COR-L47 (cell line): ENCODE data around the gene PKIG.
"Not testable (repeated sequence)": the region's sequence is repeated elsewhere in the genome, so short reads cannot be mapped to it uniquely, and the experiment has no call there.

ENCODE experiments used
- DNase-seq: peaks from one replicate; lab custom pipeline; 2025; lab: John Stamatoyannopoulos, UW

Gene PKIG

GRCh38 chr20:44572551-44573500 is 9.6 kb upstream of the PKIG start:
- no peak for DNase-seq

GRCh38 chr20:44573501-44573869 is 8.9 kb upstream of the PKIG start:
- no peak for DNase-seq

GRCh38 chr20:44574372-44574771 is 8.0 kb upstream of the PKIG start:
- DNase-seq: no peak

- no peak for DNase-seq
These were observed 6.1 kb upstream of the PKIG start for GRCh38 chr20:44576297-44576696.

GRCh38 chr20:44579313-44580081 is 2.9 kb upstream of the PKIG start:
- DNase-seq: no peak

- no peak for DNase-seq
These were observed 1.7 kb upstream of the PKIG start for GRCh38 chr20:44580581-44581268.

GRCh38 chr20:44581515-44581914 is 864 bp upstream of the PKIG start:
- DNase-seq: no peak

- no peak for DNase-seq
These were observed 778 bp downstream of the PKIG start for GRCh38 chr20:44583157-44583556.

- DNase-seq: no peak
These were observed 1.8 kb downstream of the PKIG start for GRCh38 chr20:44584162-44584561.

- DNase-seq: no peak
These were observed 2.9 kb downstream of the PKIG start for GRCh38 chr20:44585057-44585963.

- DNase-seq: no peak
These were observed 4.0 kb downstream of the PKIG start for GRCh38 chr20:44586289-44586911.

- DNase-seq: no peak
These were observed 4.9 kb downstream of the PKIG start for GRCh38 chr20:44587035-44587980.

- DNase-seq: not testable (repeated sequence)
These were observed 5.9 kb downstream of the PKIG start for GRCh38 chr20:44588321-44588720.

GRCh38 chr20:44589537-44589936 is 7.2 kb downstream of the PKIG start:
- no peak for DNase-seq

- no peak for DNase-seq
These were observed 8.8 kb downstream of the PKIG start for GRCh38 chr20:44590980-44591778.

GRCh38 chr20:44592366-44592765 is 10.0 kb downstream of the PKIG start:
- no peak for DNase-seq

GRCh38 chr20:44593751-44594150 is 11.4 kb downstream of the PKIG start:
- no peak for DNase-seq

- no peak for DNase-seq
These were observed 12.4 kb downstream of the PKIG start for GRCh38 chr20:44594730-44595129.

- no peak for DNase-seq
These were observed 13.6 kb downstream of the PKIG start for GRCh38 chr20:44596010-44596409.
